ENCODE measurements around the gene CRB3. TPM values are rescaled to one million over a fixed set of nuclear protein-coding genes. Genes with fewer than 3 reads are reported as not detected.

Gene CRB3
- total and polyA plus RNA-seq, 2 of the 4 experiments (the other 2 are of a cell fraction) = not detected

DNA sequence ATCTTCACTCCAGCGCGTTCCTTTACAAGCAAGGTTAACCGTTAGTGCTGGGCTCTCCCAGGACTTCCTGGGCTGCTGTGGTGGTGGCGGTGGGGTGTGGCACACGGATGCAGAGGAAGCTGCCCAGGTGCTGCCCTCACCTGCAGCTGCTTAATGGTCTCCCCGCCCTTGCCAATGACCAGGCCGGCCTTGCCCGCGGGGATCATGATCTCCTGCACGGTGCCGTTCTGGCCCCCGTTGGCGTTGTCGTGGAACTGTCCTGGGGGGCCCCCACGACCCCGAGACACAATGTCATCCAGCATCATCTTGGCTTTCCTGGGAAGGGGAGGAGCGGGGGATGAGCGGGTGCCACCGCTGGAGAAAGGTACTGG, 45.5 kb upstream of the CRB3 start (continued):
- TF ChIP-seq RCOR1 (IDR thresholded peaks at IDR 0.05; ENCODE audit: insufficient replicate concordance, low read length) = no peak
- no peak for TF ChIP-seq RAD21 (IDR thresholded peaks at IDR 0.05; ENCODE audit: low read length)
- TF ChIP-seq MAFK (IDR thresholded peaks at IDR 0.05; ENCODE audit: low read depth, low read length) = no peak
- TF ChIP-seq CEBPB (IDR thresholded peaks at IDR 0.05; ENCODE audit: low read depth, low read length) = no peak
- TF ChIP-seq POLR2A (IDR thresholded peaks at IDR 0.05; ENCODE audit: low read depth, low read length) = no peak

DNA sequence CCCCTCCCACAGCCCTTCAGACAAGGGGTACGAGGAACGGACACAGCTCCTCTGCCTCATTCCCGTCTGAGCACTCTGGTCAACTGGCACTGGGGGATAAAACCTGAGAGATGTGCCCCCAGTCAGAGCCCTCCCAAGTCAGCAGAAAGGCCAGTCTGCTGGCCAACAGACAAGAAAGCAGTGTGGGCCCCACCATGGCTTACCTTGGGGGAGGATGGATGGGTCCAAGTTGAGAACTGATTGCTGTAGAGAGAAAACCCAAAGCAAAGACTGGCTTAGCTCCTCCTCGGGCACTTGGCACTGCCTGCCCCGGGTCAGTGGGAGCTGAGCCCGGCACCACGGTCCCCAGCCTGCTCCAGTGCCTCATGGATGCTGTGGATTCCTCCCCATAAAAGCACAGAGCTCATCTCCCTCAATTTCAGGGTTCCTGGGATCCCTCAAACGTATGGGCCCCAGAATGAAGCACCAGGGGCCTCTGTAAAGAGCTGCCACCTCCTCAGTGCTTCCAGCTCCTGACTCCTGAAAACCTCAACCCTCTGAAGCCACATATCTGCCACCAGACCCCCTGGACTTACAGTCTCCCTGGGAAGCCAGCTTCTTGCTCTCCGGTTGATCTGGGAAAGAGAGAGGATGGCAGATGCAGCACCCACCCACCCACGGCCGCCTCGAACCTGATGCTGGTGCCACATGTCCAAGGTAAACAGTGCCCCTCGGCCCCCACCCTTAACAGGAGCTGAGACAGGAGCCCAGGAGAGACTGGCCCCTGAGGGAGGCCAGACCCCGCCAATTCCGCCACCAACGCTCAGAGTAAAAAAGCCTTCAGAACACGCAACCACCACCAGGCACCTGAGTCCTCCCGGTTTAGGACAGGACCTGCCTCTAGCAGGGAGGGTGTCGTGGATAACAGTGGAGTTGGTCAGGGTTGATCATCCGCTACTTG, 42.7 kb upstream of the CRB3 start:
- Histone ChIP-seq H2AK5ac (ENCODE audit: low read depth, low read length) (no peak overlapping the region), H3K4me2 (ENCODE audit: low read depth, low read length) (no peak overlapping the region), H3K9ac (ENCODE audit: low read depth, low read length) (no peak overlapping the region; the same call in 1 of the 2 replicates), H3K36me3 (ENCODE audit: control insufficient read depth, insufficient read depth, low read length) (peaks cover 52% of the 10 kb centered on the region), H2BK15ac (ENCODE audit: low read depth, low read length) (no peak overlapping the region), H4K20me1 (ENCODE audit: insufficient read depth, low read length) (peaks cover 69% of the 10 kb centered on the region), H3K56ac (ENCODE audit: extremely low read depth, insufficient read depth, low read length) (no peak overlapping the region), H3K4ac (ENCODE audit: low read depth, low read length) (no peak overlapping the region), H3K18ac (ENCODE audit: low read depth, low read length) (no peak overlapping the region), H4K91ac (ENCODE audit: insufficient read depth, low read depth, low read length) (no peak overlapping the region), H3K4me3 (ENCODE audit: insufficient read depth, low read depth, low read length) (no peak overlapping the region), H4K5ac (ENCODE audit: low read depth, low read length) (no peak overlapping the region), H3K9me3 (ENCODE audit: control insufficient read depth, insufficient read depth, low read length) (peaks cover 3% of the 10 kb centered on the region; the same call in 1 of the 2 replicates), H2BK5ac (ENCODE audit: low read depth, low read length, poor library complexity, severe bottlenecking) (no peak overlapping the region), H2AFZ (replicated peaks; ENCODE audit: low read length, poor library complexity) (no peak overlapping the region), H3K9me1 (ENCODE audit: insufficient read depth, low read length) (peaks cover 3% of the 10 kb centered on the region; the same call in 1 of the 2 replicates), H2BK120ac (ENCODE audit: low read depth, low read length) (no peak overlapping the region), H2BK20ac (ENCODE audit: low read depth, low read length) (no peak overlapping the region), H3K23ac (ENCODE audit: low read depth, low read length) (no peak overlapping the region), H3K4me1 (ENCODE audit: control insufficient read depth, insufficient read depth, low read length) (peaks cover 2% of the 10 kb centered on the region; the same call in 1 of the 2 replicates), H3K27me3 (ENCODE audit: control insufficient read depth, insufficient read depth, low read length) (no peaks in the 10 kb centered on the region), H3K14ac (replicated peaks; ENCODE audit: low read depth, low read length) (no peak overlapping the region), H4K8ac (ENCODE audit: low read depth in 2 of 2, low read length in 2 of 2) (no peak overlapping the region), H3K79me1 (ENCODE audit: low read depth in 1 of 2, low read length in 2 of 2) (peaks cover 0 to 53% of the 10 kb centered on the region in 2 experiments; a peak in 2 of 4 replicates), H3K27ac (ENCODE audit: insufficient read depth, low read length) (no peak overlapping the region), H2AK9ac (replicated peaks; ENCODE audit: low read depth, low read length, poor library complexity) (no peak overlapping the region)
- intact Hi-C loops (cut with micrococcal nuclease) (no loop called here), dilution Hi-C loops (cut with HindIII; ENCODE audit: low sequenced_read_pairs, unreplicated experiment) (no loop called here), in situ Hi-C loops (cut with MboI; ENCODE audit: low sequenced_read_pairs) (no loop called here)
- CTCF ChIA-PET = no interaction called here
- no peak for DNase-seq
- POLR2A ChIA-PET (ENCODE audit: unreplicated experiment) = no interaction called here
- no TSS peak for BruUV-seq (replicated peaks)
- TF ChIP-seq FOS (IDR thresholded peaks at IDR 0.05; ENCODE audit: low read depth, low read length) (no peak), NFE2L2 (IDR thresholded peaks at IDR 0.05; ENCODE audit: low read depth, low read length) (no peak)
- WGBS, 2 experiments (ENCODE audit: extremely low coverage in 2 of 2, insufficient read length in 1 of 2) = 68% methylated on average over 3 of the region's 20 CpGs; no CpG with 5 or more reads in 1 of the 2 experiments
- ATAC-seq (ENCODE audit: low read depth) = no peak
